GM12873 (cell line): ENCODE results near the gene HSP90AB1.

Source experiments
- CTCF ChIP-seq: IDR thresholded peaks from 2 replicates; pipeline ENCODE4 v1.5.1; 2012; ENCODE audit warnings: low read depth, mild to moderate bottlenecking, moderate library complexity, low read length, control low read depth; ENCODE audit not compliant: insufficient read depth; ENCODE audit errors: missing control alignments

Gene HSP90AB1

GRCh38 chr6:44286747-44287146 lies 39.8 kb downstream of the HSP90AB1 start:
- TF ChIP-seq CTCF = peak; percentile 12

- TF ChIP-seq CTCF = no peak
Measured at GRCh38 chr6:44289726-44290260, 42.9 kb downstream of the HSP90AB1 start.

- TF ChIP-seq CTCF = no peak
Measured at GRCh38 chr6:44291841-44292240, 44.9 kb downstream of the HSP90AB1 start.

- no peak for TF ChIP-seq CTCF
Measured at GRCh38 chr6:44292661-44293365, 45.9 kb downstream of the HSP90AB1 start.

GRCh38 chr6:44294832-44295791 lies 48.2 kb downstream of the HSP90AB1 start:
- no peak for TF ChIP-seq CTCF

- TF ChIP-seq CTCF = no peak
Measured at GRCh38 chr6:44297063-44298038, 50.5 kb downstream of the HSP90AB1 start.
